Measurements from ENCODE around the gene LRPPRC. TPM values are rescaled to one million over a fixed set of nuclear protein-coding genes. Genes with fewer than 3 reads are reported as not detected.
A peak's percentile ranks its signal among the peaks of the same experiment; 100 is the strongest.

LRPPRC gene
- 10 to 100 TPM; 35.7 to 65.0 (median 53.2) TPM for total RNA-seq

DNA sequence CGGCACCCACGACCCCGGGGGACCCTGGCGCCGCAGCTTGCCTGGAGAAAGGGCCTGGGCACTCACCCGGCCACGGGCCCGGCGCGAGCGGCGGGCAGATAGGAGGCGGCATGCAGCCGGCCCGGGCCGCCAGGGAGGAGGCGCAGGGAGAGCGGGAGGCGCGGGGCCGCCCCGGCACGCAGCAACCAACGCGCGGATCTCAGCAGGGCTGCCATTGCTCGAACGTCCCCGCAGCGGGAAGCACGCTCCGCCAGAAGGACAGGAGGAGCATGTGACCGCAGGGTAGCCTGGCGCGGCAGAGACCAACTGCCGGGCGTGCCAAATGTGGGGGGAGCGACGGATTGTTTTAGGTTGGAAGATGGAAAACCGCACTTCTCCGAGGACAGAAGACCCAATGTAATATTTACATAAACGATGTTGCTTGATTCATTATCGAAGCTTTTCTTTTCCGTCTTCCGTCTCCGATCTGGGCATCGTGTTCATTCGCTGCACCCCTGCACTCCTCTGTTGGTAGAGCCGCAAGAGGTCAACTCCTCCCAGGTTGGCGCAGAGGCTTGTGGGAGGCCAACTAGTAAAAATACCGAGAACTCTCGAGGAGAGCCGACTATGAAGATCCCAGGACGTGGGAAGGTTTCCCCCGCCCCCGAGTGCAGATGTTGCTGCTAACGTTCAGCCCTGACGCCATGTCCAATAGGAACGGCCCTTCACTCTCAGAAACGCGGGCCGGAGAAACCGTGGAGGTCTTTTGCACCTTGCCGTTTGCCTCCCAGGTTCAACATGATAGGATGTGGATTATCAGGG lies at the start of gene LRPPRC:
LRPPRC (minus strand) TSS at position 257 of the 801 bp plus-strand sequence; CDS start at position 215, 42 bp downstream.
- Histone ChIP-seq H3K4me1 (peaks cover 9 to 49% (median 19%) of the 10 kb centered on the region in 3 donors), H3K36me3 (peaks cover 0 to 20% (median 0%) of the 10 kb centered on the region in 3 donors), H3K4me3 (peak within 1 kb of the TSS; percentile 71 to 100 (median 94)), H3K9me3 (no peaks in the 10 kb centered on the region), H3K27ac (peak within 1 kb of the TSS; percentile 85 to 90 (median 88)), H3K27me3 (no peaks in the 10 kb centered on the region)
- intact Hi-C loops (cut with DNase I) = no loop called here
- WGBS, 2 donors = 1% methylated on average over 15 to 38 of the region's 64 CpGs
- DNase-seq = peak; percentile 65
- TF ChIP-seq, protein P1, sequence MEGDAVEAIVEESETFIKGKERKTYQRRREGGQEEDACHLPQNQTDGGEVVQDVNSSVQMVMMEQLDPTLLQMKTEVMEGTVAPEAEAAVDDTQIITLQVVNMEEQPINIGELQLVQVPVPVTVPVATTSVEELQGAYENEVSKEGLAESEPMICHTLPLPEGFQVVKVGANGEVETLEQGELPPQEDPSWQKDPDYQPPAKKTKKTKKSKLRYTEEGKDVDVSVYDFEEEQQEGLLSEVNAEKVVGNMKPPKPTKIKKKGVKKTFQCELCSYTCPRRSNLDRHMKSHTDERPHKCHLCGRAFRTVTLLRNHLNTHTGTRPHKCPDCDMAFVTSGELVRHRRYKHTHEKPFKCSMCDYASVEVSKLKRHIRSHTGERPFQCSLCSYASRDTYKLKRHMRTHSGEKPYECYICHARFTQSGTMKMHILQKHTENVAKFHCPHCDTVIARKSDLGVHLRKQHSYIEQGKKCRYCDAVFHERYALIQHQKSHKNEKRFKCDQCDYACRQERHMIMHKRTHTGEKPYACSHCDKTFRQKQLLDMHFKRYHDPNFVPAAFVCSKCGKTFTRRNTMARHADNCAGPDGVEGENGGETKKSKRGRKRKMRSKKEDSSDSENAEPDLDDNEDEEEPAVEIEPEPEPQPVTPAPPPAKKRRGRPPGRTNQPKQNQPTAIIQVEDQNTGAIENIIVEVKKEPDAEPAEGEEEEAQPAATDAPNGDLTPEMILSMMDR (IDR thresholded peaks at IDR 0.05) = no peak
- peak in 3 of 4 donors; percentile 69 to 93 (median 73) for TF ChIP-seq POLR2A (IDR thresholded peaks at IDR 0.05)

DNA sequence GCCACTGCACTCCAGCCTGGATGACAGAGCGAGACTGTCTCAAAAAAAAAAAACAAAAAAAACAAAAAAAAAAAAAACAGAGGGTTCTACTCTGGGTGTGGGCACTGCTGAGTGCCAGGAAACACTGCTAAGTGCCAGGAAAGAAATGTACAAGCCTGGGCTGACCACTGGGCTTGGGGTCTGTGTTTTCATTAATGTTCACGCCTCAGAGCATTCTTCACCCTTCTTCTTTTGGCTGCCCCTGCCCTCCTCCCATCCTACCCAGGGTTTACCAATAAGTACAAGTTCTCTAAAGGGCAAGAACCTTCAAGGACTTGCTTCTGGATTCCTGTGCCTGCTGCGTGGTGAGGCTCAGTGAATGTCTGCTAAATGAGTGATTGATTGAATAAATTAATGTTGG lies 49.3 kb upstream of the LRPPRC start:
- Histone ChIP-seq H3K36me3 (no peaks in the 10 kb centered on the region), H3K9me3 (no peaks in the 10 kb centered on the region), H3K27me3 (no peaks in the 10 kb centered on the region), H3K27ac (no peak overlapping the region), H3K4me3 (no peak overlapping the region), H3K4me1 (peaks cover 0 to 6% (median 3%) of the 10 kb centered on the region in 3 donors)
- no peak for DNase-seq
- intact Hi-C loops (cut with DNase I) = no loop called here
- no peak for TF ChIP-seq POLR2A (IDR thresholded peaks at IDR 0.05)
- TF ChIP-seq, protein P1 (IDR thresholded peaks at IDR 0.05) = no peak
- WGBS, 2 donors = 62 to 67% methylated on average over 3 of the region's 3 CpGs

DNA sequence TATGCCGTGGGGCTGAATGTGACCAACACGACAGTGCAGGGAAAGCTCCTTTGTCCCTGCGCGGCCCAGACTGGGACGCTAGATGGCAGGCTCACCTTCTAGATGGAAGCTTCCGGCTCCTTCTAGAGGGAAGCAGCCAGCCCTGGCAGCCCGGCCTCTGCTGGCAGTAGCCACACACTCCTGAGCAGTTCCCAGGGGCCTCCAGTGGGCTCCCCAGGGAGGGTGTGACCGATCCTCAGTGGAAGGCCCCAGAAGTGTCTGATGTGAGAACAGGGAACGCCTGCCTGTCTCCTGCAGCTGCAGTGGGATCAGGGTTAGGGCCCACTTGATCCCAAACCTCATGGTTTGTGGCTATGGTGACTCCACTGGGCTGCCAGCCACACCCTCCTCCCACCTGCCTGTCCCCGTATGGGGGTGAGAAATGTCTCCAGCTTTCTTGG lies 48.5 kb upstream of the LRPPRC start:
- TF ChIP-seq, protein P1 (IDR thresholded peaks at IDR 0.05) = peak; percentile 56 to 81 (median 78)
- no peak for TF ChIP-seq POLR2A (IDR thresholded peaks at IDR 0.05)
- 0% methylated on average over 1 to 5 of the region's 10 CpGs for WGBS, 2 donors
- Histone ChIP-seq H3K4me3 (no peak overlapping the region), H3K27me3 (no peaks in the 10 kb centered on the region), H3K27ac (no peak overlapping the region), H3K9me3 (no peaks in the 10 kb centered on the region), H3K4me1 (peaks cover 0 to 6% (median 3%) of the 10 kb centered on the region in 3 donors), H3K36me3 (no peaks in the 10 kb centered on the region)
- DNase-seq = peak; percentile 5
- intact Hi-C loops (cut with DNase I) = no loop called here

DNA sequence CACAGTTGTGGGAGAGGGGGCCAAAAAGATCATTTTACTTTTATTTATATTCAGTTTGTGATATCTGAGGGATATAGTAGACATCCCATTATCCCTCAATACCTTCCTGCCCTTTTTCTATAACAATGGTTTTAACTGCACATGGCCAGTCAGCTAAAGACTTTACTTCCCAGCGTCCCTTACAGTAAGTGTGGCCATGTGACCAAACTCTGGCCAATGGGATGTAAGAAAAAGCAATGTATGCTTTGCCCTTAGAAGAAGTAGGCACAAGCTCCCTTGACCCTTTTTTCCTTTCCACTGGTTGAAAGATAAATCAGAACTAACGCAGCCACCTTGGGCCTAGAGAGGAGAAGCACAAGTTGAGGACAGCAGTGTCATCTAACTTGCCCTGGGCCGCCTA lies 44.6 kb upstream of the LRPPRC start:
- Histone ChIP-seq H3K9me3 (no peaks in the 10 kb centered on the region), H3K4me3 (no peak overlapping the region), H3K36me3 (no peaks in the 10 kb centered on the region), H3K27ac (no peak overlapping the region), H3K27me3 (no peaks in the 10 kb centered on the region), H3K4me1 (peaks cover 0 to 6% (median 3%) of the 10 kb centered on the region in 3 donors)
- intact Hi-C loops (cut with DNase I) = no loop called here
- no peak for DNase-seq
- no peak for TF ChIP-seq POLR2A (IDR thresholded peaks at IDR 0.05)
- TF ChIP-seq, protein P1 (IDR thresholded peaks at IDR 0.05) = no peak
- 82 to 88% methylated on average over 3 of the region's 3 CpGs for WGBS, 2 donors

DNA sequence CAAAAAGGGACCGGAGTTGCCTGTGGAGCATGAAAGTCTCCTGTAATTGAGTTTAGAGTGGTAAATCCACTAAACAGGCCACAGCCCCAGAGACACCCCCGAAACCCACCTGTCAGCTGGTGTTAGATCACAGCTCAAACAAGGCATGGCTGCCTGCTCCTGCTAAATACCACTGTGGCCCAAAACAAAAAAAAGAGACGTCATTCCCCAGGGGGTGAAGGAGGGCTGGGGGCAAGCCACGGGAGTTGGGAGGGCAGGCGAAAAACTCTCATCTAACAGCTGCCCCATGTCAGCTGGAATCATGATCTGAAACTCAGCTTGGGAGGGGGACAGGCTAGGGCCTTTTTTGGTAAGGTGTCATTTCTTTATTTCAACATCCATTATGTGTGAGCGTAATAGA lies 42.5 kb upstream of the LRPPRC start:
- Histone ChIP-seq H3K9me3 (no peaks in the 10 kb centered on the region), H3K27ac (no peak overlapping the region), H3K4me3 (no peak overlapping the region), H3K36me3 (no peaks in the 10 kb centered on the region), H3K27me3 (no peaks in the 10 kb centered on the region), H3K4me1 (no peaks in the 10 kb centered on the region)
- TF ChIP-seq POLR2A (IDR thresholded peaks at IDR 0.05) = no peak
- TF ChIP-seq, protein P1 (IDR thresholded peaks at IDR 0.05) = no peak
- no peak for DNase-seq
- 58 to 60% methylated on average over 6 of the region's 6 CpGs for WGBS, 2 donors
- intact Hi-C loops (cut with DNase I) = no loop called here
